ENCODE results near the gene MUC12. TPM values are rescaled to one million over a fixed set of nuclear protein-coding genes. Genes with fewer than 3 reads are reported as not detected.

Gene MUC12
- polyA plus RNA-seq, 1 donor from 2014 or later, result not detected

DNA sequence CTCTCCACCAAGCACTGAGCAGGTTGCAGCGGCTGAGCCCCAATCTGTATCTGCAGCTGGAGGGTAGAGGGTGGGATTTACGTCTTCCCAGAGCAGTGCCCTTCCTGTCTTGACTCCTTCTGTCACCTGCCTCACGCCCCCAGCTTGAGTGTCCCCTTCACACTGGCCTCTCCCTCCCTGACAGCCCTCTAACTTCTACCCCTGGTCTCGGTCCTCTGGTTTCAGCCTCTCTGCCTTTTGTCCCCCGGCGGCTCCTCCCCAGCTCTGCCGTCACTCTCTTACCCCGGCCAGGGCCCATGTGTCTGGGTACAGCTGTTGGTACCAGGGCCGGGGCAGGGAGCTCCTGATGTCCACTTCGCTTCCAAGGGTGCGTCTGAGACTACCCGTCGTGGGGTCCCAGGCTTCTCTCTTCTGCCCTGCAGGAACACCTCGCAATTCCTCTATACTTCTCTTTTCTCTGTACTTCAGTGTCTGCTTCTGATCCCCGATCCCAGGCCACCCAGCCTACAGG is 19.4 kb upstream of the MUC12 start:
- Mint-ChIP-seq H3K4me3 (no peak overlapping the region), H3K4me1 (no peaks in the 10 kb centered on the region), H3K36me3 (no peaks in the 10 kb centered on the region)

GRCh38 chr7:100951172-100951571 is 18.2 kb upstream of the MUC12 start:
- Mint-ChIP-seq H3K4me3 (no peak overlapping the region), H3K27ac (no peak overlapping the region), H3K27me3 (peaks cover 14% of the 10 kb centered on the region), H3K9me3 (no peaks in the 10 kb centered on the region), H3K4me1 (no peaks in the 10 kb centered on the region), H3K36me3 (no peaks in the 10 kb centered on the region)

More for the DNA sequence above, 19.4 kb upstream of the MUC12 start:
- peaks cover 18% of the 10 kb centered on the region for H3K27me3 Mint-ChIP-seq
- no peak overlapping the region for H3K27ac Mint-ChIP-seq
- H3K9me3 Mint-ChIP-seq, result no peaks in the 10 kb centered on the region

DNA sequence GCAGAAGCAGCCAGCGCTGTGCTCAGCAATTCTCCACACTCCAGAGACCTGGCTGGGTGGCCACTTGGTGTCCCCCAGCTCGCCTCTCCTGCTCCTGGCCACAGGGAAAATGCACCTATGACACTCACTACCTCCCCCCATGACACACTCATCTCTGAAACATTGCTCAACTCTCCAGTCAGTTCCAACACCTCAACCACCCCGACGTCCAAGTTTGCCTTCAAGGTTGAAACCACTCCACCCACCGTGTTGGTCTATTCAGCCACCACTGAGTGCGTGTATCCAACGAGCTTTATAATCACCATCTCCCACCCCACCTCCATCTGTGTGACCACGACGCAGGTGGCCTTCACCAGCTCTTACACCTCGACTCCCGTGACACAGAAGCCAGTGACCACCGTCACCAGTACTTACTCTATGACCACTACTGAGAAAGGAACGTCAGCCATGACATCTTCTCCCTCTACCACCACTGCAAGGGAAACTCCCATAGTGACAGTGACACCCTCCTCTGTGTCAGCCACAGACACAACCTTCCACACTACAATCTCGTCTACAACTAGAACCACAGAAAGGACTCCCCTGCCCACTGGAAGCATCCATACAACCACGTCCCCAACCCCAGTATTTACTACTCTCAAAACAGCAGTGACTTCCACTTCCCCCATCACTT is 17.3 kb upstream of the MUC12 start:
- Mint-ChIP-seq H3K9me3 (no peaks in the 10 kb centered on the region), H3K36me3 (no peaks in the 10 kb centered on the region), H3K27me3 (peaks cover 12% of the 10 kb centered on the region), H3K27ac (no peak overlapping the region), H3K4me3 (no peak overlapping the region), H3K4me1 (no peaks in the 10 kb centered on the region)

DNA sequence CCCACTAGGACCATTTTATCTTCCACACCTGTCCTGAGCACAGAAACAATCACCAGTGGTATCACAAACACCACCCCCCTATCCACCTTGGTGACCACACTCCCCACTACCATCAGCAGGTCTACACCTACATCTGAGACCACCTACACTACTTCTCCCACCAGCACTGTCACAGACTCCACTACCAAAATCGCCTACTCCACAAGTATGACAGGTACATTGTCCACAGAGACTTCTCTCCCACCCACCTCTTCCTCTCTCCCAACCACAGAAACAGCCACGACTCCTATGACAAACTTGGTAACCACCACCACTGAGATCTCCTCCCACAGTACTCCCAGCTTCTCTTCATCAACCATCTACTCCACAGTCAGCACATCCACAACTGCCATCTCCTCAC is 16.7 kb upstream of the MUC12 start:
- no peak overlapping the region for H3K27ac Mint-ChIP-seq
- no peaks in the 10 kb centered on the region for H3K4me1 Mint-ChIP-seq
- H3K27me3 Mint-ChIP-seq, result peaks cover 12% of the 10 kb centered on the region
- H3K9me3 Mint-ChIP-seq, result no peaks in the 10 kb centered on the region
- no peaks in the 10 kb centered on the region for H3K36me3 Mint-ChIP-seq
- no peak overlapping the region for H3K4me3 Mint-ChIP-seq

DNA sequence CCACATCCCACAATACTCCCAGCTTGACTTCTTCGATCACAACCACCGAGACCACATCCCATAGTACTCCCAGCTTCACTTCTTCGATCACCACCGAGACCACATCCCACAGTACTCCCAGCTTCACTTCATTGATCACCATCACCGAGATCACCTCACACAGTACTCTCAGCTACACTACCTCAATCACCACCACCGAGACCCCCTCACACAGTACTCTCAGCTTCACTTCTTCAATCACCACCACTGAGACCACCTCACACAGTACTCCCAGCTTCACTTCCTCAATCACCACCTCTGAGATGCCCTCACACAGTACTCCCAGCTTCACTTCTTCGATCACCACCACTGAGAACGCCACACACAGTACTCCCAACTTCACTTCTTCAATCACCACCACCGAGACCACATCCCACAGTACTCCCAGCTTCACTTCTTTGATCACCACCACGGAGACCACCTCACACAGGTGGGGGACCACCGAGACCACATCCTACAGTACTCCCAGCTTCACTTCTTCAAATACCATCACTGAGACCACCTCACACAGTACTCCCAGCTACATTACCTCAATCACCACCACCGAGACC is 11.4 kb upstream of the MUC12 start:
- no peaks in the 10 kb centered on the region for H3K36me3 Mint-ChIP-seq
- H3K4me3 Mint-ChIP-seq, result no peak overlapping the region
- no peaks in the 10 kb centered on the region for H3K4me1 Mint-ChIP-seq
- H3K27me3 Mint-ChIP-seq, result peaks cover 1% of the 10 kb centered on the region
- H3K9me3 Mint-ChIP-seq, result no peaks in the 10 kb centered on the region
- no peak overlapping the region for H3K27ac Mint-ChIP-seq

DNA sequence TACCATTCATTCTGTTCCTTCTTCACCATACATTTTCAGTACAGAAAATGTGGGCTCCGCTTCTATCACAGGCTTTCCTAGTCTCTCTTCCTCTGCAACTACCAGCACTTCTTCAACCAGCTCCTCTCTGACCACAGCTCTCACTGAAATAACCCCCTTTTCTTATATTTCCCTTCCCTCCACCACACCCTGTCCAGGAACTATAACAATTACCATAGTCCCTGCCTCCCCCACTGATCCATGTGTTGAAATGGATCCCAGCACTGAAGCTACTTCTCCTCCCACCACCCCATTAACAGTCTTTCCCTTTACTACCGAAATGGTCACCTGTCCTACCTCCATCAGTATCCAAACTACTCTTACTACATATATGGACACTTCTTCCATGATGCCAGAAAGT is 9.5 kb upstream of the MUC12 start:
- H3K4me3 Mint-ChIP-seq, result no peak overlapping the region
- H3K27me3 Mint-ChIP-seq, result peaks cover 15% of the 10 kb centered on the region
- H3K27ac Mint-ChIP-seq, result no peak overlapping the region
- no peaks in the 10 kb centered on the region for H3K9me3 Mint-ChIP-seq
- H3K4me1 Mint-ChIP-seq, result no peaks in the 10 kb centered on the region
- H3K36me3 Mint-ChIP-seq, result no peaks in the 10 kb centered on the region

GRCh38 chr7:100962537-100962936 is 6.8 kb upstream of the MUC12 start:
- Mint-ChIP-seq H3K4me3 (no peak overlapping the region), H3K27me3 (peaks cover 37% of the 10 kb centered on the region), H3K36me3 (no peaks in the 10 kb centered on the region), H3K9me3 (no peaks in the 10 kb centered on the region), H3K4me1 (peaks cover 5 to 13% (median 8%) of the 10 kb centered on the region in 3 donors), H3K27ac (no peak overlapping the region)

DNA sequence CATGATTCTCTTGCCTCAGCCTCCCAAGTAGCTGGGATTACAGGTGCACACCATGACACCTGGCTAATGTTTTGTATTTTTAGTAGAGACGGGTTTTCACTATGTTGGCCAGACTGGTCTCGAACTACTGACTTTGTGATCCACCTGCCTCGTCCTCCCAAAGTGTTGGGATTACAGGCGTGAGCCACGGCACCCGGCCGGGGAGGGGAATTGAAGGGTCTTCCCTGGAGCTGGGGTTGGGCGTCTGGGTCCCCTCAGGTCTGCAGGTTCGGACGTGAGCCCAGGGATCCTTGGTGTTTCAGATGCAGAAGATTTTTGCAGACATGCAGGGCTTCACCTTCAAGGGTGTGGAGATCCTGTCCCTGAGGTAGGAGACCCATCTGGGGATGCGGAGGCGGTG is 6.0 kb upstream of the MUC12 start:
- H3K4me1 Mint-ChIP-seq, result peaks cover 5 to 13% (median 8%) of the 10 kb centered on the region in 3 donors
- no peak overlapping the region for H3K4me3 Mint-ChIP-seq
- H3K27ac Mint-ChIP-seq, result no peak overlapping the region
- H3K9me3 Mint-ChIP-seq, result peaks cover 0 to 2% (median 0%) of the 10 kb centered on the region in 3 donors
- peaks cover 43% of the 10 kb centered on the region for H3K27me3 Mint-ChIP-seq
- H3K36me3 Mint-ChIP-seq, result no peaks in the 10 kb centered on the region

DNA sequence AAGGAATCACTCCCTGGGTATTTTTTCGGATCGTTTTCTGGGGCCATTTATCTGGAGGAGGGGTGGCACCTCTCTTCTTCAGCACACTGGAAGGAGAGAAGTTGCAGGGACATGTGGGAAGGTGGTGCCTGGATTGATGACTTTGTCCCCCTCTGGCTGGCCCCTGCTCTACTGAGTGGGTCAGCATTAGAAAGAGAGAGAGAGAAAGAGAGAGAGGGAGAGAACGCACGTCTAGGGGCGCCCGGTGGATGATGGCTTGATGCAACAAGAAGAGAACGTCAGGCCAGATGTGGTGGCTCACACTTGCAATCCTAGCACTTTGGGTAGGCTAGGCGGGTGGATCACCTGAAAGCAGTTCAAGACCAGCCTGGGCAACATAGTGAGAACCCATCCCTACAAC is 5.5 kb upstream of the MUC12 start:
- Mint-ChIP-seq H3K4me1 (peaks cover 5 to 13% (median 8%) of the 10 kb centered on the region in 3 donors), H3K36me3 (no peaks in the 10 kb centered on the region), H3K9me3 (peaks cover 0 to 2% (median 0%) of the 10 kb centered on the region in 3 donors), H3K27me3 (peaks cover 47% of the 10 kb centered on the region), H3K27ac (no peak overlapping the region), H3K4me3 (no peak overlapping the region)

DNA sequence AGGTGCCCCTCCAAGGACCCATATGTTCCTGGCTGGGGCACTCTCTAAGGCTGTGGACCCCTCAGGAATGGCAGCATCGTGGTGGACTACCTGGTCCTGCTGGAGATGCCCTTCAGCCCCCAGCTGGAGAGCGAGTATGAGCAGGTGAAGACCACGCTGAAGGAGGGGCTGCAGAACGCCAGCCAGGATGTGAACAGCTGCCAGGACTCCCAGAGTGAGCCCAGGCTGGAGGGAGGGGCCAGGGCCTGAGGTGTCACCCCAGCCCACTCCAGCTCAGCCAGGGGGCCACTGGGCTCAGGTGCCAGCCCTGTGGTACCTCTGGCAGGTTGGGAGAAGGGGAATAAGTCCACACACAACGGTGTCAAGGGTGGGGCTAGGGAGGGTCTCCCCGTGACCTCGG is 4.7 kb upstream of the MUC12 start:
- Mint-ChIP-seq H3K9me3 (peaks cover 0 to 2% (median 0%) of the 10 kb centered on the region in 3 donors), H3K27ac (no peak overlapping the region), H3K4me3 (no peak overlapping the region), H3K27me3 (peaks cover 53% of the 10 kb centered on the region), H3K36me3 (no peaks in the 10 kb centered on the region), H3K4me1 (peaks cover 5 to 13% (median 8%) of the 10 kb centered on the region in 3 donors)

GRCh38 chr7:100965045-100965722 is 4.2 kb upstream of the MUC12 start:
- Mint-ChIP-seq H3K4me3 (peak overlapping the region; percentile 58 to 92 (median 80)), H3K36me3 (no peaks in the 10 kb centered on the region), H3K9me3 (peaks cover 0 to 2% (median 0%) of the 10 kb centered on the region in 3 donors), H3K27ac (no peak overlapping the region), H3K27me3 (peaks cover 57% of the 10 kb centered on the region), H3K4me1 (peaks cover 5 to 13% (median 8%) of the 10 kb centered on the region in 3 donors)

- peaks cover 0 to 2% (median 0%) of the 10 kb centered on the region in 3 donors for H3K9me3 Mint-ChIP-seq
- peaks cover 5 to 13% (median 8%) of the 10 kb centered on the region in 3 donors for H3K4me1 Mint-ChIP-seq
- peak overlapping the region; percentile 58 to 92 (median 80) for H3K4me3 Mint-ChIP-seq
- H3K27ac Mint-ChIP-seq, result no peak overlapping the region
- H3K36me3 Mint-ChIP-seq, result no peaks in the 10 kb centered on the region
- H3K27me3 Mint-ChIP-seq, result peaks cover 57% of the 10 kb centered on the region
These were observed 3.4 kb upstream of the MUC12 start for GRCh38 chr7:100965723-100966541.

DNA sequence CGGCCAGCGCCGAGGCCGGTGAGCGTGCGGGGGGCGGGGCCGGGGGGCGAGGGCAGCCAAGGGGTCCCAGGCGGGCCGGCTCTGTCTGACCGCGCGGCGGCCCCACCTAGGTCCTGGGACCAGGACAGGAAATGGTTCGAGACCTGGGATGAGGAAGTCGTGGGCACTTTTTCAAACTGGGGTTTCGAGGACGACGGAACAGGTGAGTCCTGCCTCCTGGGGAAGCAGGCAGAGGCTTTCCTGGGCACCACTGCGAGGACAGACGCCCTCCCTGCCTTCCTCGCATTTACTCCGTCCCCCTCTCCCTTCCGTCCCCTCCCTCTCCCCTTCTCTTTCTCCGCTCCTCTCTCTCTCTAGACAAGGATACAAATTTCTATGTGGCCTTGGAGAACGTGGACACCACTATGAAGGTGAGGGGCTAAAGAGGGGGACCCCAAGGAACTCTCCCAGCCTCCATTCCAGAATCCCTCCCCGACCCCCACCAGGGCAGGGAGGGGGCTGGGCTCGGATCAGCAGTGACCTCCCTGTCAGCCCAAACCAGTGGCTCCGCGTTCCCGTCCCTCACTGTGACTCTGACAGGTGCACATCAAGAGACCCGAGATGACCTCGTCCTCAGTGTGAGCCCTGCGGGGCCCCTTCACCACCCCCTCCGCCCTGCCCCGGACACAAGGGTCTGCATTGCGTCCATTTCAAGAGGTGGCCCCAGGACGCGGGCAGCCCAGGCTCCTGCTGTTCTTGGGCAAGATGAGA is 2.6 kb upstream of the MUC12 start:
- peak overlapping the region in 1 of 3 donors; percentile 78 for H3K27ac Mint-ChIP-seq
- peaks cover 5 to 13% (median 8%) of the 10 kb centered on the region in 3 donors for H3K4me1 Mint-ChIP-seq
- peaks cover 0 to 2% (median 0%) of the 10 kb centered on the region in 3 donors for H3K9me3 Mint-ChIP-seq
- H3K27me3 Mint-ChIP-seq, result peaks cover 61% of the 10 kb centered on the region
- H3K36me3 Mint-ChIP-seq, result no peaks in the 10 kb centered on the region
- peak overlapping the region in 3 of 4 donors; percentile 55 to 86 (median 61) for H3K4me3 Mint-ChIP-seq

GRCh38 chr7:100967292-100967863 is 2.0 kb upstream of the MUC12 start:
- no peaks in the 10 kb centered on the region for H3K36me3 Mint-ChIP-seq
- H3K4me3 Mint-ChIP-seq, result peak overlapping the region in 3 of 4 donors; percentile 55 to 86 (median 61)
- peaks cover 5 to 13% (median 8%) of the 10 kb centered on the region in 3 donors for H3K4me1 Mint-ChIP-seq
- H3K27me3 Mint-ChIP-seq, result peaks cover 63% of the 10 kb centered on the region
- peaks cover 0 to 2% (median 0%) of the 10 kb centered on the region in 3 donors for H3K9me3 Mint-ChIP-seq
- peak overlapping the region in 1 of 3 donors; percentile 78 for H3K27ac Mint-ChIP-seq

Measured in IgD-negative memory B cell (primary cell).